Fibroblast of lung (primary cell): Measurements from ENCODE around the gene BLOC1S4.

ENCODE experiments used
- CTCF ChIP-seq, 2 donors: IDR thresholded peaks in 1 of 2; conservative IDR thresholded peaks in 1 of 2; 1 replicate in 1 of 2; 2 replicates in 1 of 2; pipeline ENCODE4 v1.5.1; 2011 to 2012; ENCODE audit warnings: low read length in 2 of 2, control low read depth in 1 of 2, inconsistent platforms in 1 of 2, low read depth in 1 of 2, mild to moderate bottlenecking in 1 of 2
- EZH2 ChIP-seq: IDR thresholded peaks from 2 replicates; pipeline ENCODE4 v1.5.1; 2012; ENCODE audit warnings: low read length, control low read depth, mild to moderate bottlenecking; ENCODE audit errors: missing control alignments

GRCh38 chr4:6672131-6672530, 43.8 kb upstream of the BLOC1S4 start:
- no peak for TF ChIP-seq EZH2
- TF ChIP-seq CTCF (conservative IDR thresholded peaks at IDR 0.05 in 1 of 2, IDR thresholded peaks at IDR 0.05 in 1 of 2; ENCODE audit: low read depth in 1 of 2, low read length in 2 of 2), result no peak
